Type B pancreatic cell (in vitro differentiated cells): Measurements from ENCODE around the gene ARHGAP32. TPM values are rescaled to one million over a fixed set of nuclear protein-coding genes. Genes with fewer than 3 reads are reported as not detected.

ENCODE experiments used
- DNase-seq: peaks from one replicate; pipeline ENCODE4 v3.0.0; 2021; ENCODE audit warnings: mixed read lengths; ENCODE audit not compliant: unreplicated experiment; ENCODE audit errors: extremely low spot score
- H3K27ac Mint-ChIP-seq: 2 replicates; pipeline ENCODE4 v1.8.0; 2021; ENCODE audit warnings: mild to moderate bottlenecking, mixed read lengths
- H3K27me3 Mint-ChIP-seq: 2 replicates; pipeline ENCODE4 v1.8.0; 2021; ENCODE audit warnings: mixed read lengths
- H3K36me3 Mint-ChIP-seq: 2 replicates; pipeline ENCODE4 v1.8.0; 2021; ENCODE audit warnings: mixed read lengths
- H3K4me1 Mint-ChIP-seq: one replicate; pipeline ENCODE4 v1.8.0; 2021; ENCODE audit warnings: mixed read lengths; ENCODE audit not compliant: unreplicated experiment
- H3K4me3 Mint-ChIP-seq: 2 replicates; pipeline ENCODE4 v1.8.0; 2021; ENCODE audit warnings: mild to moderate bottlenecking, mixed read lengths
- H3K9me3 Mint-ChIP-seq: 2 replicates; pipeline ENCODE4 v1.8.0; 2021; ENCODE audit warnings: mixed read lengths
- total RNA-seq: library from RNA; stranded (reverse); gene quantifications from 2 replicates; pipeline ENCODE4 v1.2.1, GENCODE V29; 2021; ENCODE audit warnings: low replicate concordance
- TF ChIP-seq, protein P1 (sequence below): fragments of 200-600 bp; sonication (generic); conservative IDR thresholded peaks from 2 replicates; pipeline ENCODE4 v1.5.0; 2021; ENCODE audit warnings: antibody characterized with exemption, mild to moderate bottlenecking

Gene ARHGAP32
- total RNA-seq, 1 donor from 2014 or later: 41.6 TPM

DNA sequence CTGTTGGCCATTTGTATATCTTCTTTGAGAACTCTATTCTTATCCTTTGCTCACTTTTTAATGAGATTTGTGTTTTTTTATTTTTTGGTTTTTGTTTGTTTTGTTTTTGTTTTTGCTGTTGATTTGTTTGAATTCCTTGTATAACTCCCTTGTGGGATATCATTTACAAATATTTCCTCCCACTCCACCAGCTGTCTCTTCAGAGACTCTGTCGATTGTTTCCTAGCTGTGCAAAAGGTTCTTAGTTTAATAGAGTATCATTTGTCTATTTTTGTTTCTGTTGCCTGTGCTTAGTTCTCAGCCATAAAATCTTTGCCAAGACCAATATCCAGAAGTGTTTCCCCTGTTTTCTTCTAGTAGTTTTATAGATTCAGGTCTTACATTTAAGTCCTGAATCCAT is 82.4 kb downstream of the ARHGAP32 start:
- Mint-ChIP-seq H3K4me3 (no peak overlapping the region), H3K4me1 (peaks cover 6% of the 10 kb centered on the region), H3K36me3 (peaks cover 47% of the 10 kb centered on the region), H3K9me3 (peaks cover 5% of the 10 kb centered on the region), H3K27me3 (no peaks in the 10 kb centered on the region), H3K27ac (no peak overlapping the region)
- no peak for DNase-seq
- TF ChIP-seq, protein P1, sequence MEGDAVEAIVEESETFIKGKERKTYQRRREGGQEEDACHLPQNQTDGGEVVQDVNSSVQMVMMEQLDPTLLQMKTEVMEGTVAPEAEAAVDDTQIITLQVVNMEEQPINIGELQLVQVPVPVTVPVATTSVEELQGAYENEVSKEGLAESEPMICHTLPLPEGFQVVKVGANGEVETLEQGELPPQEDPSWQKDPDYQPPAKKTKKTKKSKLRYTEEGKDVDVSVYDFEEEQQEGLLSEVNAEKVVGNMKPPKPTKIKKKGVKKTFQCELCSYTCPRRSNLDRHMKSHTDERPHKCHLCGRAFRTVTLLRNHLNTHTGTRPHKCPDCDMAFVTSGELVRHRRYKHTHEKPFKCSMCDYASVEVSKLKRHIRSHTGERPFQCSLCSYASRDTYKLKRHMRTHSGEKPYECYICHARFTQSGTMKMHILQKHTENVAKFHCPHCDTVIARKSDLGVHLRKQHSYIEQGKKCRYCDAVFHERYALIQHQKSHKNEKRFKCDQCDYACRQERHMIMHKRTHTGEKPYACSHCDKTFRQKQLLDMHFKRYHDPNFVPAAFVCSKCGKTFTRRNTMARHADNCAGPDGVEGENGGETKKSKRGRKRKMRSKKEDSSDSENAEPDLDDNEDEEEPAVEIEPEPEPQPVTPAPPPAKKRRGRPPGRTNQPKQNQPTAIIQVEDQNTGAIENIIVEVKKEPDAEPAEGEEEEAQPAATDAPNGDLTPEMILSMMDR: no peak

DNA sequence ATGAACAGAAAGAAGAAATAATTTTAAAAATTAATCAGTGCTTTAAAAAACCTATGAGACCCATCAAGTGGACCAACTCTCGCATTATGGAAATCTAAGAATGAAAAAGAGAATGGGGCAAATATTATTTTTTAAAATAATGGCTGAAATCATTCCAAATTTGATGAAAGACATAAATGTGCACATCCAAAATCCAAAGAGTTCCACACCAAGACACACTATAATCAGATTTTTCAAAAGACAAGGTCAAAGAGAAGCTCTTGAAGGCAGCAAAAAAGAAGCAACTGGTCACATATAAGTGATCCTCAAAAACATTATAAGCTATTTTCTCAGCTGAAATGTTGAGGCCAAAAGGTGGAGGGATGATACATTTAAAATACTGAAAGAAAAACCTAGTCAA is 85.3 kb downstream of the ARHGAP32 start:
- TF ChIP-seq, protein P1: no peak
- H3K4me1 Mint-ChIP-seq: no peaks in the 10 kb centered on the region
- no peak overlapping the region for H3K4me3 Mint-ChIP-seq
- H3K27ac Mint-ChIP-seq: no peak overlapping the region
- peaks cover 12% of the 10 kb centered on the region for H3K9me3 Mint-ChIP-seq
- peaks cover 48% of the 10 kb centered on the region for H3K36me3 Mint-ChIP-seq
- no peak for DNase-seq
- no peaks in the 10 kb centered on the region for H3K27me3 Mint-ChIP-seq

DNA sequence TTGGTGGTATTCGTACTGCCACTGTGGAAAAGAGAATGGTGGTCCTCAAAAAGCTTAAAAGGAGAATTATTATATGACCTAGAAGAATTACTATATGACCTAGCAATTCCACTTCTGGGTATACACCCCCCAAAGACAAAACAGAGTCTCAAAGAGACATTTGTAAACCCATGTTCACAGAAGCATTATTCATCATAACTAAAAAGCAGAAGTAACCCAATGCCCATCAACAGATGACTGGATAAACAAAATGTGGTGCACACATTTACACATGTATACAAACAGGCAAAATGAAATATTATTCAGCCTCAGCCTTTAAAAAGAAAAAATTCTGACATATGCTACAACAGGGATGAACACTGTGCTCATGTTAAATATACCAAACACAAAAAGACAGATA is 89.4 kb downstream of the ARHGAP32 start:
- Mint-ChIP-seq H3K4me3 (no peak overlapping the region), H3K36me3 (peaks cover 55% of the 10 kb centered on the region)

DNA sequence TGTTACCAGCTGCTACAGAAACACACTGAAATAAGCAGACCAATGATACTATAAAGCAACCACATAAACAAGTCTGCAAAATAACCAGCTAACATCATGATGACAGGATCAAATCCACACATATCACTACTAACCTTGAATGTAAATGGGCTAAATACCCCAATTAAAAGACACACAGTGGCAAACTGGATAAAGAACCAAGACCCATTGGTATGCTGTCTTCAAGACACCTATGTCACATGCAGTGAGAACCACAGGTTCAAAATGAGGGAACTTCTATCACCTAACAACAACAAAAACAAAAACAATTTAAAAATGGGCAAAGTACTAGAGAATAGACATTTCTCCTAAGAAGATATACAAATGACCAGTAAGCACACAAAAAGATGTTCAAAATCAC is 89.9 kb downstream of the ARHGAP32 start:
- peaks cover 26% of the 10 kb centered on the region for H3K9me3 Mint-ChIP-seq
- no peak overlapping the region for H3K27ac Mint-ChIP-seq
- TF ChIP-seq, protein P1: no peak
- peaks cover 59% of the 10 kb centered on the region for H3K36me3 Mint-ChIP-seq
- DNase-seq: no peak
- no peaks in the 10 kb centered on the region for H3K4me1 Mint-ChIP-seq
- no peak overlapping the region for H3K4me3 Mint-ChIP-seq
- no peaks in the 10 kb centered on the region for H3K27me3 Mint-ChIP-seq

More for the DNA sequence above, 89.4 kb downstream of the ARHGAP32 start:
- H3K9me3 Mint-ChIP-seq: peaks cover 21% of the 10 kb centered on the region
- H3K4me1 Mint-ChIP-seq: no peaks in the 10 kb centered on the region
- H3K27me3 Mint-ChIP-seq: no peaks in the 10 kb centered on the region
- H3K27ac Mint-ChIP-seq: no peak overlapping the region
- TF ChIP-seq, protein P1: no peak
- no peak for DNase-seq

DNA sequence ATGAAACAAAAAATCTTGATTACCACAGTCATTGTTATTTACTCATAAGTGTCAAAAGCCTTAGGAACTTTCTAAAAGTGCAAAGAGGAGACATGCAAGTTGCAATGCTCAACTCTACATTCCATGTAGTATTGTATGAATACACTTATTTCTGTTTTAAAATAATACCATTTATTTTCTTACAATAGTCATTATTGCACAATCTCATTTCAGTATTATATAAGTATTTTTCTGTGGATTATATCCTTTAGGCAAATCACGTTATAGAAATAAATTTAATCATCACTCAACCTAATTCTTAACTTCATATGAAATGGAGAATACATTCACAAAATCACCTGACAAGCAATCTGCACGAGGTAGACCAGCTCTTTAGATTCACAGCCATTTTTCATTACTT is 98.8 kb downstream of the ARHGAP32 start:
- Mint-ChIP-seq H3K4me1 (no peaks in the 10 kb centered on the region), H3K27me3 (no peaks in the 10 kb centered on the region), H3K36me3 (peaks cover 26% of the 10 kb centered on the region), H3K9me3 (peaks cover 6% of the 10 kb centered on the region), H3K27ac (no peak overlapping the region), H3K4me3 (no peak overlapping the region)
- TF ChIP-seq, protein P1: no peak
- no peak for DNase-seq

DNA sequence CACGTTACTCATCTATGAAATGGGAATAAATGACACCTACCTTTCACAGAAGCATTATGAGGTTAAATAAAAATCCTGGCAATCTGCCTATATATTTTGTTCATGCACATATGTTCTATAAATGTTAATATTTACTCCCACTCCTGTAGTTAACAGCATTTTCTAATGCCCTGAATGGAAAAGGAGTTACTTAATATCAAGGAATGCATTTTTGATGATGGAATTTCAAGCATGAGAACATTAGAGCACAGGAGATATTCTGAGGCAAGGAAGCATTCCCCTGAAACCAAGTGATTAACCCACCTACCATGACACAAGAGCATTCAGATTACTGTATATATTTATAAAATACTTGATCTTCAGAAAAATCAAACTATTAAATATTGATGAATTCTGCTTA is 102.1 kb downstream of the ARHGAP32 start:
- Mint-ChIP-seq H3K4me1 (no peaks in the 10 kb centered on the region), H3K27me3 (no peaks in the 10 kb centered on the region), H3K9me3 (no peaks in the 10 kb centered on the region), H3K27ac (no peak overlapping the region), H3K36me3 (peaks cover 24% of the 10 kb centered on the region), H3K4me3 (no peak overlapping the region)
- TF ChIP-seq, protein P1: no peak
- no peak for DNase-seq
